DOHH2 (cell line): ENCODE data around the gene APOA5.

Source experiments
- CTCF ChIP-seq: fragments of 200-600 bp; sonication (generic); IDR thresholded peaks from one replicate; pipeline ENCODE4 v1.5.1; 2014; ENCODE audit warnings: antibody characterized with exemption, mild to moderate bottlenecking, low read depth, low read length; ENCODE audit not compliant: poor library complexity, severe bottlenecking
- EZH2phosphoT487 ChIP-seq: fragments of 200-600 bp; sonication (generic); IDR thresholded peaks from 2 replicates; pipeline ENCODE4 v1.6.1; 2017; ENCODE audit warnings: borderline replicate concordance, mild to moderate bottlenecking, antibody characterized with exemption, low read length, moderate library complexity, mixed read lengths

- TF ChIP-seq CTCF (no peak), EZH2phosphoT487 (no peak)
These were observed 30.9 kb upstream of the APOA5 start for GRCh38 chr11:116822575-116822974.
